Lung (tissue), 12 donors: ENCODE data around the gene IGSF21. TPM values are rescaled to one million over a fixed set of nuclear protein-coding genes. Genes with fewer than 3 reads are reported as not detected.

Experiments
- ATAC-seq: fragments of 200-7000 bp; cut with Tn5 transposase; one replicate; pipeline ENCODE4 v1.9.1; 2020; ENCODE audit warnings: moderate number of reproducible peaks; ENCODE audit not compliant: insufficient read depth, low FRiP score
- DNase-seq, 3 donors: peaks; one replicate each; pipeline ENCODE4 v3.0.0-alpha.2; 2013 to 2017
- H3K27ac ChIP-seq, 2 donors: one replicate each; pipeline ENCODE4 v1.5.1; 2013; ENCODE audit warnings: mild to moderate bottlenecking in 2 of 2, moderate library complexity in 2 of 2, control low read depth in 1 of 2, inconsistent platforms in 1 of 2, low read depth in 1 of 2, low read length in 1 of 2
- H3K27me3 ChIP-seq, 3 donors: one replicate each; pipeline ENCODE4 v1.5.1; 2013; ENCODE audit warnings: low read length in 2 of 3; ENCODE audit not compliant: control insufficient read depth in 3 of 3, insufficient read depth in 3 of 3
- H3K36me3 ChIP-seq, 4 donors: one replicate each; pipeline ENCODE4 v1.5.1; 2013; ENCODE audit warnings: low read length in 4 of 4, mild to moderate bottlenecking in 1 of 4, moderate library complexity in 1 of 4; ENCODE audit not compliant: control insufficient read depth in 4 of 4, insufficient read depth in 4 of 4
- H3K4me1 ChIP-seq, 5 donors: one replicate each; pipeline ENCODE4 v1.5.1; 2013; ENCODE audit warnings: low read length in 5 of 5, mild to moderate bottlenecking in 2 of 5, moderate library complexity in 1 of 5; ENCODE audit not compliant: control insufficient read depth in 5 of 5, insufficient read depth in 5 of 5
- H3K4me3 ChIP-seq: one replicate; pipeline ENCODE4 v1.5.1; 2013; ENCODE audit warnings: mild to moderate bottlenecking, control low read depth, moderate library complexity
- H3K9ac ChIP-seq, 2 donors: one replicate each; pipeline ENCODE4 v1.5.1; 2013; ENCODE audit warnings: low read length in 2 of 2, control low read depth in 1 of 2; ENCODE audit not compliant: insufficient read depth in 1 of 2
- H3K9me3 ChIP-seq, 4 donors: one replicate each; pipeline ENCODE4 v1.5.1; 2013; ENCODE audit warnings: low read length in 3 of 4, mild to moderate bottlenecking in 1 of 4, moderate library complexity in 1 of 4; ENCODE audit not compliant: control insufficient read depth in 4 of 4, insufficient read depth in 3 of 4
- WGBS, 2 donors: extraction: QIAGEN DNeasy Blood & Tissue Kit; methylation state at CpG; one replicate each; pipeline ENCODE4 v1.1.7; 2013; 5-methylcytosine and 5-hydroxymethylcytosine counted together
- polyA plus RNA-seq, 2 donors: library from polyadenylated mRNA; stranded (reverse); fragments of 200-250 nt; gene quantifications; one replicate each; pipeline ENCODE4 v1.2.1, GENCODE V29; 2013
- total RNA-seq, 2 donors: library from RNA; depleted of rRNA in 1 of 2; stranded (reverse); fragments of >200 nt in 1 of 2; gene quantifications; one replicate each; pipeline ENCODE4 v1.2.1, GENCODE V29; 2014 to 2021
- TF ChIP-seq, protein P1 (sequence below): IDR thresholded peaks from 2 replicates; pipeline ENCODE4 v1.5.1; 2012; ENCODE audit warnings: mild to moderate bottlenecking; ENCODE audit errors: control extremely low read depth, extremely low read depth
- donor health status: control.
- donor health status: control.
- donor health status: Bipolar disorder and iron deficiency.
- donor health status: healthy.
- donor health status: DM: yes; HTN: yes; CAD: no.

IGSF21 gene
- total and polyA plus RNA-seq, 4 donors: 0.18 to 2.6 (median 0.62) TPM

DNA sequence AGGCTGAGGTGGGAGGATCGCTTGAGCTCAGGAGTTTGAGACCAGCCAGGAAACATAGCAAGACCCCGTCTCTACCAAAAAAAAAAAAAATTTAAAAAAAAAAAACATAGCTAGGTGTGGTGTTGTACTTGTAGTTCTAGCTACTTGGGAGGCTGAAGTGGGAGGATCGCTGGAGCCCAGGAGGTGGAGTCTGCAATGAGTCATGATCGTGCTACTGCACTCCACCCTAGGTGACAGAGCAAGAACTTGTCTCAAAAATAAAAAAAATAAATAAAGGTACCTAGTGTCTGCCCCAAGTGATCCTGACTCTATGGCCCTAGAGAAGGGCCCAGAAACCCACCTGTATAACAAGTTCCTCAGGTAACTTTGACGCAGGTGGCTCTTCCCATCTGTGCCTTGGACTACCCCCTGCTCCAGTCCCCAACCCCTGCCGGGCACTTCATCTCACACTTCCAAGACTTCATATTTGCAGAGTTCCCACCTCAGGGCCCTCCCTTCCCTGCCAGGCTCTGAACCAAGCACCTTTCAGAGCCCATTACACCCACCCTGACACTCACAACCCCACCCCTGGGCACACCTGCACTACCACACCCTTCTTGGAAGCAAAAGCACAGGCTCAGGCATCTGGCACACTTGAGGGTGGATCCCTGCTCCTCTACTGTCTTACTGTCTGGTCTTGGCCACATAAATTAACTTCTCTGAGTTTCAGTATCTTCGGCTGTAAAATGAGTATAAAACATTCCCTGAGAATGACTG is 292.9 kb downstream of the IGSF21 start:
- peaks cover 0 to 11% (median 0%) of the 10 kb centered on the region in 4 donors for H3K9me3 ChIP-seq
- ATAC-seq (no peak), DNase-seq (no peak)
- no peaks in the 10 kb centered on the region for H3K27me3 ChIP-seq
- H3K4me1 ChIP-seq: no peaks in the 10 kb centered on the region
- H3K36me3 ChIP-seq: no peaks in the 10 kb centered on the region
- no peak overlapping the region for H3K27ac ChIP-seq
- 79 to 82% methylated on average over 7 of the region's 7 CpGs for WGBS, 2 donors
- no peak overlapping the region for H3K4me3 ChIP-seq
- TF ChIP-seq, protein P1, sequence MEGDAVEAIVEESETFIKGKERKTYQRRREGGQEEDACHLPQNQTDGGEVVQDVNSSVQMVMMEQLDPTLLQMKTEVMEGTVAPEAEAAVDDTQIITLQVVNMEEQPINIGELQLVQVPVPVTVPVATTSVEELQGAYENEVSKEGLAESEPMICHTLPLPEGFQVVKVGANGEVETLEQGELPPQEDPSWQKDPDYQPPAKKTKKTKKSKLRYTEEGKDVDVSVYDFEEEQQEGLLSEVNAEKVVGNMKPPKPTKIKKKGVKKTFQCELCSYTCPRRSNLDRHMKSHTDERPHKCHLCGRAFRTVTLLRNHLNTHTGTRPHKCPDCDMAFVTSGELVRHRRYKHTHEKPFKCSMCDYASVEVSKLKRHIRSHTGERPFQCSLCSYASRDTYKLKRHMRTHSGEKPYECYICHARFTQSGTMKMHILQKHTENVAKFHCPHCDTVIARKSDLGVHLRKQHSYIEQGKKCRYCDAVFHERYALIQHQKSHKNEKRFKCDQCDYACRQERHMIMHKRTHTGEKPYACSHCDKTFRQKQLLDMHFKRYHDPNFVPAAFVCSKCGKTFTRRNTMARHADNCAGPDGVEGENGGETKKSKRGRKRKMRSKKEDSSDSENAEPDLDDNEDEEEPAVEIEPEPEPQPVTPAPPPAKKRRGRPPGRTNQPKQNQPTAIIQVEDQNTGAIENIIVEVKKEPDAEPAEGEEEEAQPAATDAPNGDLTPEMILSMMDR: no peak
- H3K9ac ChIP-seq: no peak overlapping the region

DNA sequence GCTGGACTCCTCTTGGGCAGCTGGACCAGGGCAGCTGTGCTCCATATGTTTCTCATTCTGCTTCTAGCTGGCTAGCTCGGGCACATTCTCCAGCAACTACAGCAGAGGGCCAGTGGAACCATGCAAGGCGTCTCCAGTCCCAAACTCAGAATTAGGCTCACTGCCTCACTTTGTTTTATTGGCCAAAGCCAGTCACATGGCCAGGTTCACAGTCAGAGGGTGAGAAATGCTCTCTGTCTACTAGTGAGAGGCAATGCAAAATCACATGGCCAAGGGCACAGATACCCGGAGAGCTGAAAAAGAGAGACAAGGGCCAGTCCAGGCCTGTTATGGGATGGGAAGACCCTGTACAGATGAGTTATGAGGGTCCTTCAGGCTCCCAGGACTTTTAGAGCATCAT is 294.3 kb downstream of the IGSF21 start:
- H3K9ac ChIP-seq: no peak overlapping the region
- 71 to 81% methylated on average over 3 of the region's 3 CpGs for WGBS, 2 donors
- DNase-seq (no peak), ATAC-seq (no peak)
- H3K4me1 ChIP-seq: no peaks in the 10 kb centered on the region
- H3K36me3 ChIP-seq: no peaks in the 10 kb centered on the region
- no peak overlapping the region for H3K27ac ChIP-seq
- H3K4me3 ChIP-seq: no peak overlapping the region
- H3K9me3 ChIP-seq: peaks cover 0 to 13% (median 0%) of the 10 kb centered on the region in 4 donors
- TF ChIP-seq, protein P1: no peak
- no peaks in the 10 kb centered on the region for H3K27me3 ChIP-seq

DNA sequence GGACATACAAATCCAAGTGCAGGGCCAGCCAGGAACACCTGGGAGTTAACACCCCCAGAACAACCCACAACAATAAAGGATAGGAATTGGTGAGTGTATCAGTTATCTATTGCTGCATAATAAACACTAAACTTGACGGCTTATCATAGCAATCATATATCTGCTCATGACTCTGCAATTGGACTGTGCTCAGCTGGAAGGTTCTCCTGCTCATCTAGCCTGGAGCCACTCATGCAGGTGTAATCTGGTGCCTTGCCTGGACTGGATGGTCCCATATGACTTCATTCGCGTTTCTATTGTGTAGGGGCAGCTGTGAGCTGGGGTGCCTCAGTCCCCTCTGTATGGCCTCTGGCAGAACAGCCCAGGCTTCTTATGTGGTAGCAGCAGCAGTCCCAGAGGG is 296.9 kb downstream of the IGSF21 start:
- Histone ChIP-seq H3K9me3 (peaks cover 0 to 13% (median 0%) of the 10 kb centered on the region in 4 donors), H3K36me3 (no peaks in the 10 kb centered on the region), H3K4me3 (no peak overlapping the region), H3K9ac (no peak overlapping the region), H3K27me3 (no peaks in the 10 kb centered on the region), H3K27ac (no peak overlapping the region), H3K4me1 (no peaks in the 10 kb centered on the region)
- no peak for DNase-seq
- ATAC-seq: no peak
- TF ChIP-seq, protein P1: no peak
- 77 to 90% methylated on average over 2 to 3 of the region's 3 CpGs for WGBS, 2 donors
